K562 (cell line): ENCODE data around the gene CBX1. TPM values are rescaled to one million over a fixed set of nuclear protein-coding genes. Genes with fewer than 3 reads are reported as not detected.

ENCODE experiments used
- CHCHD3 ChIP-seq: fragments of 250-450 bp; sonication (Bioruptor Pico); IDR thresholded peaks from 2 replicates; pipeline ENCODE4 v2.1.2; 2022; ENCODE audit warnings: mild to moderate bottlenecking
- GMEB1 ChIP-seq: fragments of 250-450 bp; sonication (Bioruptor Pico); IDR thresholded peaks from 2 replicates; pipeline ENCODE4 v1.4.0; 2020; ENCODE audit warnings: mild to moderate bottlenecking
- MAFG ChIP-seq: fragments of 450-650 bp; conservative IDR thresholded peaks from 2 replicates; pipeline ENCODE4 v1.6.1; 2016; ENCODE audit warnings: missing genetic modification characterization, missing compliant biosample characterization
- MNT ChIP-seq, 2 experiments: fragments of 450-650 bp; conservative IDR thresholded peaks; 2 replicates each; pipeline ENCODE4 v1.6.1; 2017; ENCODE audit warnings: mild to moderate bottlenecking in 2 of 2, moderate library complexity in 2 of 2
- MXD1 ChIP-seq: fragments of 250-450 bp; sonication (Bioruptor Pico); IDR thresholded peaks from 2 replicates; pipeline ENCODE4 v1.8.0; 2021; ENCODE audit warnings: borderline replicate concordance, mild to moderate bottlenecking, moderate library complexity; ENCODE audit not compliant: poor library complexity, severe bottlenecking
- NFXL1 ChIP-seq: fragments of 450-650 bp; formaldehyde crosslinking; IDR thresholded peaks from 2 replicates; pipeline ENCODE4 v1.4.0; 2021; ENCODE audit warnings: mild to moderate bottlenecking
- NR2F6 ChIP-seq: fragments of 450-650 bp; formaldehyde crosslinking; IDR thresholded peaks from 2 replicates; pipeline ENCODE4 v1.4.0; 2020; ENCODE audit warnings: mild to moderate bottlenecking
- PHB ChIP-seq: fragments of 250-450 bp; sonication (Bioruptor Pico); IDR thresholded peaks from 2 replicates; pipeline ENCODE4 v1.5.0; 2021
- PHB2 ChIP-seq: fragments of 450-650 bp; IDR thresholded peaks from 2 replicates; pipeline ENCODE4 v1.6.1; 2017; ENCODE audit warnings: low read depth
- POLR3A ChIP-seq: IDR thresholded peaks from 2 replicates; pipeline ENCODE4 v1.6.1; 2011; ENCODE audit warnings: borderline replicate concordance, mild to moderate bottlenecking, moderate library complexity; ENCODE audit not compliant: insufficient read length, insufficient read depth; ENCODE audit errors: extremely low read depth
- RBM22 ChIP-seq: fragments of 200-400 bp; formaldehyde crosslinking; IDR thresholded peaks from 2 replicates; pipeline ENCODE4 v1.6.1; 2018; ENCODE audit warnings: low read length, low read depth; ENCODE audit not compliant: poor library complexity, severe bottlenecking
- ZNF583 ChIP-seq: fragments of 250-450 bp; sonication (Bioruptor Pico); IDR thresholded peaks from 2 replicates; pipeline ENCODE4 v1.4.0; 2020
- polyA plus RNA-seq, 8 experiments: library from polyadenylated mRNA; depleted of rRNA in 4 of 8; stranded (reverse) in 5 of 8; unstranded in 3 of 8; fragments of >200 nt; fragmentation: Nextera tagmentation in 2 of 8; fragmentation: Illumina TruSeq in 1 of 8; extraction: Ambion mirVana in 2 of 8; extraction: Trizol in 1 of 8; gene quantifications; 2 replicates each; pipeline versions ENCODE4 v1.2.1 to v1.2.3, GENCODE V29; 2011 to 2014; ENCODE audit warnings: inconsistent platforms in 1 of 8, missing spikeins in 1 of 8
- total RNA-seq, 7 experiments: library from RNA; depleted of rRNA in 6 of 7; stranded (reverse); fragments of >200 nt in 6 of 7; fragmentation: Illumina TruSeq in 2 of 7; extraction: Trizol in 2 of 7; gene quantifications; 2 replicates each; pipeline versions ENCODE4 v1.2.1 to v1.2.3, GENCODE V29; 2011 to 2021; ENCODE audit warnings: low replicate concordance in 1 of 7
- TF ChIP-seq, protein P1 (sequence below): fragments of 450-650 bp; IDR thresholded peaks from 2 replicates; pipeline ENCODE4 v1.6.1; 2016; ENCODE audit warnings: mild to moderate bottlenecking
- TF ChIP-seq, protein P2 (sequence below), 2 experiments: IDR thresholded peaks; 2 replicates each; pipeline ENCODE4 v1.6.1; 2011; ENCODE audit warnings: borderline replicate concordance in 1 of 2, control low read depth in 1 of 2, low read depth in 1 of 2, low read length in 1 of 2, mild to moderate bottlenecking in 1 of 2, mixed read lengths in 1 of 2, moderate library complexity in 1 of 2; ENCODE audit not compliant: insufficient read depth in 1 of 2, insufficient read length in 1 of 2, poor library complexity in 1 of 2, severe bottlenecking in 1 of 2; ENCODE audit errors: extremely low read depth in 1 of 2
- TF ChIP-seq, protein P3 (sequence below): IDR thresholded peaks from 2 replicates; pipeline ENCODE4 v1.6.1; 2011; ENCODE audit not compliant: insufficient read length; ENCODE audit errors: extremely low read depth
- TF ChIP-seq, protein P4 (sequence below): fragments of 200-800 bp; sonication (Bioruptor generic); IDR thresholded peaks from 2 replicates; pipeline ENCODE4 v1.6.1; 2017; ENCODE audit warnings: missing genetic modification characterization, missing compliant biosample characterization

CBX1 gene
- total and polyA plus RNA-seq, 9 of the 15 experiments (the other 6 are each of a cell fraction or from before 2014, with no cell fraction given), result 10.6 to 95.7 (median 52.7) TPM

DNA sequence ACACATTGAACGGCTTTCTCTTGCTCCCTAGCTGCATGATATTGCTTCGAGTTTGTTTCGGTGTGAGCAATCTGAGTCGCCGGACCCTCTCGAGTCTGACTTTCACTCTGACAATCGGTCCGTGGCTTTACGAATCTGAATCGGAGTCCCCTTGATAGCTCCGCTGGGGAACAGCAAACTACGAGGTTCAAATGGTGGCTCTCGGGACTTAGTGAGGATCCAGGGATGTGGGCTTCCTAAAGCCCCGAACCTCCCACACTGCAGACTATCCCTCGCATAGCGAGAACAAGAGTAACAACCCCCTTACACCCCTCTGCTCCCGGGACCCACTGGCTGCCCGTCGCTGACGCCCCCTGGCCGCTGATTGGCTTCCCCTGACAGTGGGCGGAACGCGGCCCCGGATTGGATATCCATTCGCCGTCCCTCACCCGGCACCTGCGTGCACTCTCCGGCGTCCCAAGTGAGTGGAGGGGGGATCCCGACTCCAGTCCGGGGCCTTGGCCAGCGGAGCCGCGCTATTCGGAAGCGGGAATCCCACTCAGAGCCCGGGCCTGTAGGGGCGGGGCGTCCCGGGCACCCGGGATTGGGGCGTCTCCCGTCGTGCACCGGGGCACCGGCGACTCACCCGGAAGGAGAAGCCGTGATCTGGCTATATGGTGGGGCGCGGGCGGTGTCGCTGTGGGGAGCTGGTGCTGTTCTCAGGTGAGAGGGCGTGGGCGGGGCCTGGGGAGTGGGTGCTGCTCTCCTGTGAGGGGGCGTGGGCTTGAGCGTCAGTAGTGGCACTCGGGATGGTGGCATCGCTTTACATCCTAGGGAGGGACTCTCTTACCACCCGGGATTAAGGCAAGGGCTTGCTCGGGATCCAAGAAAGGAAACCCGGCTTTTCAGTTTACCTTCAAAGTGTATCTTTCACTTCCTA, 6.1 kb upstream of the CBX1 start, which contains the start of gene SNX11 (continued):
- TF ChIP-seq, protein P1, sequence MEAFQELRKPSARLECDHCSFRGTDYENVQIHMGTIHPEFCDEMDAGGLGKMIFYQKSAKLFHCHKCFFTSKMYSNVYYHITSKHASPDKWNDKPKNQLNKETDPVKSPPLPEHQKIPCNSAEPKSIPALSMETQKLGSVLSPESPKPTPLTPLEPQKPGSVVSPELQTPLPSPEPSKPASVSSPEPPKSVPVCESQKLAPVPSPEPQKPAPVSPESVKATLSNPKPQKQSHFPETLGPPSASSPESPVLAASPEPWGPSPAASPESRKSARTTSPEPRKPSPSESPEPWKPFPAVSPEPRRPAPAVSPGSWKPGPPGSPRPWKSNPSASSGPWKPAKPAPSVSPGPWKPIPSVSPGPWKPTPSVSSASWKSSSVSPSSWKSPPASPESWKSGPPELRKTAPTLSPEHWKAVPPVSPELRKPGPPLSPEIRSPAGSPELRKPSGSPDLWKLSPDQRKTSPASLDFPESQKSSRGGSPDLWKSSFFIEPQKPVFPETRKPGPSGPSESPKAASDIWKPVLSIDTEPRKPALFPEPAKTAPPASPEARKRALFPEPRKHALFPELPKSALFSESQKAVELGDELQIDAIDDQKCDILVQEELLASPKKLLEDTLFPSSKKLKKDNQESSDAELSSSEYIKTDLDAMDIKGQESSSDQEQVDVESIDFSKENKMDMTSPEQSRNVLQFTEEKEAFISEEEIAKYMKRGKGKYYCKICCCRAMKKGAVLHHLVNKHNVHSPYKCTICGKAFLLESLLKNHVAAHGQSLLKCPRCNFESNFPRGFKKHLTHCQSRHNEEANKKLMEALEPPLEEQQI, result no peak
- TF ChIP-seq PHB2, result no peak
- no peak for TF ChIP-seq RBM22
- TF ChIP-seq, protein P2, sequence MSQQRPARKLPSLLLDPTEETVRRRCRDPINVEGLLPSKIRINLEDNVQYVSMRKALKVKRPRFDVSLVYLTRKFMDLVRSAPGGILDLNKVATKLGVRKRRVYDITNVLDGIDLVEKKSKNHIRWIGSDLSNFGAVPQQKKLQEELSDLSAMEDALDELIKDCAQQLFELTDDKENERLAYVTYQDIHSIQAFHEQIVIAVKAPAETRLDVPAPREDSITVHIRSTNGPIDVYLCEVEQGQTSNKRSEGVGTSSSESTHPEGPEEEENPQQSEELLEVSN (IDR thresholded peaks at IDR 0.05; ENCODE audit: borderline replicate concordance in 1 of 2, extremely low read depth in 1 of 2, insufficient read depth in 1 of 2, insufficient read length in 1 of 2, low read depth in 1 of 2, low read length in 1 of 2, poor library complexity in 1 of 2, severe bottlenecking in 1 of 2), result peak in 1 of 2 experiments; percentile 17
- TF ChIP-seq, protein P3, sequence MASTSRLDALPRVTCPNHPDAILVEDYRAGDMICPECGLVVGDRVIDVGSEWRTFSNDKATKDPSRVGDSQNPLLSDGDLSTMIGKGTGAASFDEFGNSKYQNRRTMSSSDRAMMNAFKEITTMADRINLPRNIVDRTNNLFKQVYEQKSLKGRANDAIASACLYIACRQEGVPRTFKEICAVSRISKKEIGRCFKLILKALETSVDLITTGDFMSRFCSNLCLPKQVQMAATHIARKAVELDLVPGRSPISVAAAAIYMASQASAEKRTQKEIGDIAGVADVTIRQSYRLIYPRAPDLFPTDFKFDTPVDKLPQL, result no peak
- no peak for TF ChIP-seq GMEB1
- TF ChIP-seq PHB (CRISPR knock-in tag), result no peak
- no peak for TF ChIP-seq ZNF583 (CRISPR knock-in tag)
- no peak for TF ChIP-seq CHCHD3 (CRISPR knock-in tag)
- TF ChIP-seq NR2F6 (CRISPR knock-in tag), result no peak
- TF ChIP-seq, protein P4, sequence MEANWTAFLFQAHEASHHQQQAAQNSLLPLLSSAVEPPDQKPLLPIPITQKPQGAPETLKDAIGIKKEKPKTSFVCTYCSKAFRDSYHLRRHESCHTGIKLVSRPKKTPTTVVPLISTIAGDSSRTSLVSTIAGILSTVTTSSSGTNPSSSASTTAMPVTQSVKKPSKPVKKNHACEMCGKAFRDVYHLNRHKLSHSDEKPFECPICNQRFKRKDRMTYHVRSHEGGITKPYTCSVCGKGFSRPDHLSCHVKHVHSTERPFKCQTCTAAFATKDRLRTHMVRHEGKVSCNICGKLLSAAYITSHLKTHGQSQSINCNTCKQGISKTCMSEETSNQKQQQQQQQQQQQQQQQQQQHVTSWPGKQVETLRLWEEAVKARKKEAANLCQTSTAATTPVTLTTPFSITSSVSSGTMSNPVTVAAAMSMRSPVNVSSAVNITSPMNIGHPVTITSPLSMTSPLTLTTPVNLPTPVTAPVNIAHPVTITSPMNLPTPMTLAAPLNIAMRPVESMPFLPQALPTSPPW (CRISPR knock-in tag), result peak; percentile 87
- no peak for TF ChIP-seq POLR3A
- no peak for TF ChIP-seq MAFG
- peak; percentile 73 to 92 for TF ChIP-seq MNT (conservative IDR thresholded peaks at IDR 0.05)
- no peak for TF ChIP-seq MXD1
- TF ChIP-seq NFXL1 (CRISPR knock-in tag), result no peak
